ENCODE results near the gene ELOA. TPM values are rescaled to one million over a fixed set of nuclear protein-coding genes. Genes with fewer than 3 reads are reported as not detected.

The ELOA gene
- total and polyA plus RNA-seq, 2 of the 13 experiments (the other 11 are each of a cell fraction or from before 2014, with no cell fraction given) = 14.2 to 28.5 TPM

DNA sequence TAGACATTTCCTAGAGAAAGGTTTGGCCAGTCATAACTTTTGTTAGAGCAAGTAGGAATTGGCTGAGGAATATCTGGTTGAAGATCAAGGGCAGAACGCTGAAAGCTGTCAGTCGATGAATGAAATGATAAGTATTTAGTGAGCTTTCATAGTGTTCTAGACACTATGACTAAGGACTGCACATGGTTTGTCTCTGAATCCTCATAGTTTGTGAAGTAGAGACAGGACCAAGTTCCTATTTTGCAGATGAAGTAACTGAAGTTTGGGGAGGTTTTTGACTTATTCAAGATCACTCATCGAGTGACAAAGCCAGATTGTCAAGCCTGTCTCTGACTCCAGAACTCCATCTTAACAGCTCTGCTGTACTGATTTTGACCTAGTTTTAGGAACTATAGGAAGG is 4.7 kb downstream of the ELOA start:
- Histone ChIP-seq H3K9me3 (ENCODE audit: low read length) (no peaks in the 10 kb centered on the region), H3K4me1 (ENCODE audit: insufficient read depth, low read length) (peaks cover 40% of the 10 kb centered on the region), H3K27ac (ENCODE audit: extremely low read length, insufficient read depth, low read length) (no peak overlapping the region), H3K4me2 (ENCODE audit: low read depth, low read length) (no peak overlapping the region), H3K4me3 (replicated peaks in 1 of 3; ENCODE audit: insufficient read depth in 1 of 3, low read depth in 2 of 3, low read length in 3 of 3) (no peak overlapping the region), H4K20me1 (ENCODE audit: insufficient read depth, low read length) (peaks cover 8% of the 10 kb centered on the region), H3K9ac (ENCODE audit: insufficient read depth, low read depth, low read length) (no peak overlapping the region), H3K27me3 (ENCODE audit: control insufficient read depth in 1 of 2, insufficient read depth in 2 of 2, low read length in 2 of 2) (no peaks in the 10 kb centered on the region; a peak in 1 of 5 replicates), H3K36me3 (replicated peaks in 1 of 2; ENCODE audit: control insufficient read depth in 1 of 2, insufficient read depth in 2 of 2, low read length in 2 of 2) (peaks cover 17 to 48% of the 10 kb centered on the region in 2 experiments), H3K79me2 (ENCODE audit: insufficient read depth, low read length) (peaks cover 64% of the 10 kb centered on the region), H2AFZ (ENCODE audit: low read length) (no peak overlapping the region)
- TF ChIP-seq ARNT2 (CRISPR knock-in tag; IDR thresholded peaks at IDR 0.05; ENCODE audit: low read depth) (no peak), BORCS8-MEF2B (CRISPR knock-in tag; IDR thresholded peaks at IDR 0.05) (no peak)
- FAIRE-seq (no peak), ATAC-seq (no peak), DNase-seq (ENCODE audit: low spot score) (no peak)
- 86% methylated on average over 3 of the region's 3 CpGs for WGBS (ENCODE audit: low lambda C conversion rate)
- CTCF ChIA-PET (ENCODE audit: low intra/inter-chr PET ratio, low total read pairs) = no interaction called here
- intact Hi-C loops (cut with micrococcal nuclease; ENCODE audit: unreplicated experiment) (loop anchor here (10.0 kb wide), 1 partner anchor 193 kb away; the partner anchor contains the start of gene ID3), in situ Hi-C loops (cut with HindIII; ENCODE audit: extremely low pct_ligation_motif_present, low pct_unique_long_range_greater_than_20kb) (loop anchor here (5.0 kb wide), 1 partner anchor 56 kb away; the partner anchor contains the start of gene RPL11)
- no TSS peak for BruUV-seq (replicated peaks)
- POLR2A ChIA-PET = no interaction called here

DNA sequence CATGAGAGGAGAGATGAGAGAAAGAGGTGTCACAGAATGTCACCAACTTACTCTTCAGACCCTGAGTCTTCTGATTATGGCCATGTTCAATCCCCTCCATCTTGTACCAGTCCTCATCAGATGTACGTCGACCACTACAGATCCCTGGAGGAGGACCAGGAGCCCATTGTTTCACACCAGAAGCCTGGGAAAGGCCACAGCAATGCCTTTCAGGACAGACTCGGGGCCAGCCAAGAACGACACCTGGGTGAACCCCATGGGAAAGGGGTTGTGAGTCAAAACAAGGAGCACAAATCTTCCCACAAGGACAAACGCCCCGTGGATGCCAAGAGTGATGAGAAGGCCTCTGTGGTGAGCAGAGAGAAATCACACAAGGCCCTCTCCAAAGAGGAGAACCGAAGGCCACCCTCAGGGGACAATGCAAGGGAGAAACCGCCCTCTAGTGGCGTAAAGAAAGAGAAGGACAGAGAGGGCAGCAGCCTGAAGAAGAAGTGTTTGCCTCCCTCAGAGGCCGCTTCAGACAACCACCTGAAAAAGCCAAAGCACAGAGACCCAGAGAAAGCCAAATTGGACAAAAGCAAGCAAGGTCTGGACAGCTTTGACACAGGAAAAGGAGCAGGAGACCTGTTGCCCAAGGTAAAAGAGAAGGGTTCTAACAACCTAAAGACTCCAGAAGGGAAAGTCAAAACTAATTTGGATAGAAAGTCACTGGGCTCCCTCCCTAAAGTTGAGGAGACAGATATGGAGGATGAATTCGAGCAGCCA is 8.0 kb downstream of the ELOA start:
- intact Hi-C loops (cut with micrococcal nuclease; ENCODE audit: unreplicated experiment) = loop anchor here (5.0 kb wide), 1 partner anchor 59 kb away; the partner anchor contains the start of gene RPL11
- peak; percentile 67 for DNase-seq (ENCODE audit: low spot score)
- peak; percentile 59 for FAIRE-seq
- Histone ChIP-seq H3K27ac (ENCODE audit: extremely low read length, insufficient read depth, low read length) (no peak overlapping the region), H3K9ac (ENCODE audit: insufficient read depth, low read depth, low read length) (no peak overlapping the region), H3K27me3 (ENCODE audit: control insufficient read depth in 1 of 2, insufficient read depth in 2 of 2, low read length in 2 of 2) (no peaks in the 10 kb centered on the region), H3K36me3 (replicated peaks in 1 of 2; ENCODE audit: control insufficient read depth in 1 of 2, insufficient read depth in 2 of 2, low read length in 2 of 2) (peaks cover 39 to 77% of the 10 kb centered on the region in 2 experiments), H4K20me1 (ENCODE audit: insufficient read depth, low read length) (no peaks in the 10 kb centered on the region; the same call in 1 of the 2 replicates), H2AFZ (ENCODE audit: low read length) (no peak overlapping the region), H3K79me2 (ENCODE audit: insufficient read depth, low read length) (peaks cover 36% of the 10 kb centered on the region), H3K4me2 (ENCODE audit: low read depth, low read length) (no peak overlapping the region), H3K9me3 (ENCODE audit: low read length) (no peaks in the 10 kb centered on the region), H3K4me3 (replicated peaks in 1 of 3; ENCODE audit: insufficient read depth in 1 of 3, low read depth in 2 of 3, low read length in 3 of 3) (no peak overlapping the region), H3K4me1 (ENCODE audit: insufficient read depth, low read length) (peaks cover 28% of the 10 kb centered on the region)
- 48% methylated on average over 11 of the region's 11 CpGs for WGBS (ENCODE audit: low lambda C conversion rate)
- ChIA-PET CTCF (ENCODE audit: low intra/inter-chr PET ratio, low total read pairs) (interaction anchor here (0.6 to 1.2 kb wide), 2 partner anchors 34 to 60 kb away, joined by 3 to 5 read pairs; partner anchors contain the start of gene RPL11), POLR2A (interaction anchor here (1.0 kb wide), 1 partner anchor 60 kb away, joined by 3 read pairs; the partner anchor contains the start of gene RPL11)
- TSS peak; percentile 26 for BruUV-seq (replicated peaks)
- peak; percentile 97 for ATAC-seq
- in situ Hi-C loops (cut with HindIII; ENCODE audit: extremely low pct_ligation_motif_present, low pct_unique_long_range_greater_than_20kb) = no loop called here
- TF ChIP-seq, protein P1, sequence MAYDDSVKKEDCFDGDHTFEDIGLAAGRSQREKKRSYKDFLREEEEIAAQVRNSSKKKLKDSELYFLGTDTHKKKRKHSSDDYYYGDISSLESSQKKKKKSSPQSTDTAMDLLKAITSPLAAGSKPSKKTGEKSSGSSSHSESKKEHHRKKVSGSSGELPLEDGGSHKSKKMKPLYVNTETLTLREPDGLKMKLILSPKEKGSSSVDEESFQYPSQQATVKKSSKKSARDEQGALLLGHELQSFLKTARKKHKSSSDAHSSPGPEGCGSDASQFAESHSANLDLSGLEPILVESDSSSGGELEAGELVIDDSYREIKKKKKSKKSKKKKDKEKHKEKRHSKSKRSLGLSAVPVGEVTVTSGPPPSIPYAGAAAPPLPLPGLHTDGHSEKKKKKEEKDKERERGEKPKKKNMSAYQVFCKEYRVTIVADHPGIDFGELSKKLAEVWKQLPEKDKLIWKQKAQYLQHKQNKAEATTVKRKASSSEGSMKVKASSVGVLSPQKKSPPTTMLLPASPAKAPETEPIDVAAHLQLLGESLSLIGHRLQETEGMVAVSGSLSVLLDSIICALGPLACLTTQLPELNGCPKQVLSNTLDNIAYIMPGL (CRISPR knock-in tag; IDR thresholded peaks at IDR 0.05; ENCODE audit: borderline replicate concordance in 1 of 2, low read depth in 1 of 2) = 0 out of 4 replicates have a peak, but pooled peaks of 1 of the 2 experiments have one; percentile 22
- TF ChIP-seq, protein P2, sequence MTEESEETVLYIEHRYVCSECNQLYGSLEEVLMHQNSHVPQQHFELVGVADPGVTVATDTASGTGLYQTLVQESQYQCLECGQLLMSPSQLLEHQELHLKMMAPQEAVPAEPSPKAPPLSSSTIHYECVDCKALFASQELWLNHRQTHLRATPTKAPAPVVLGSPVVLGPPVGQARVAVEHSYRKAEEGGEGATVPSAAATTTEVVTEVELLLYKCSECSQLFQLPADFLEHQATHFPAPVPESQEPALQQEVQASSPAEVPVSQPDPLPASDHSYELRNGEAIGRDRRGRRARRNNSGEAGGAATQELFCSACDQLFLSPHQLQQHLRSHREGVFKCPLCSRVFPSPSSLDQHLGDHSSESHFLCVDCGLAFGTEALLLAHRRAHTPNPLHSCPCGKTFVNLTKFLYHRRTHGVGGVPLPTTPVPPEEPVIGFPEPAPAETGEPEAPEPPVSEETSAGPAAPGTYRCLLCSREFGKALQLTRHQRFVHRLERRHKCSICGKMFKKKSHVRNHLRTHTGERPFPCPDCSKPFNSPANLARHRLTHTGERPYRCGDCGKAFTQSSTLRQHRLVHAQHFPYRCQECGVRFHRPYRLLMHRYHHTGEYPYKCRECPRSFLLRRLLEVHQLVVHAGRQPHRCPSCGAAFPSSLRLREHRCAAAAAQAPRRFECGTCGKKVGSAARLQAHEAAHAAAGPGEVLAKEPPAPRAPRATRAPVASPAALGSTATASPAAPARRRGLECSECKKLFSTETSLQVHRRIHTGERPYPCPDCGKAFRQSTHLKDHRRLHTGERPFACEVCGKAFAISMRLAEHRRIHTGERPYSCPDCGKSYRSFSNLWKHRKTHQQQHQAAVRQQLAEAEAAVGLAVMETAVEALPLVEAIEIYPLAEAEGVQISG (CRISPR knock-in tag; IDR thresholded peaks at IDR 0.05) = peak; percentile 65
- TF ChIP-seq ZBTB7B (CRISPR knock-in tag; IDR thresholded peaks at IDR 0.05) (no peak), ZFP41 (CRISPR knock-in tag; IDR thresholded peaks at IDR 0.05; ENCODE audit: borderline replicate concordance) (no peak), JUNB (CRISPR knock-in tag; IDR thresholded peaks at IDR 0.05; ENCODE audit: borderline replicate concordance) (no peak), TEAD3 (CRISPR knock-in tag; optimal IDR thresholded peaks at IDR 0.05; ENCODE audit: borderline replicate concordance) (no peak), SYNCRIP (IDR thresholded peaks at IDR 0.05; ENCODE audit: insufficient read depth, low read depth, low read length) (no peak), FOSL1 (CRISPR knock-in tag; IDR thresholded peaks at IDR 0.05; ENCODE audit: borderline replicate concordance) (no peak)
- TF ChIP-seq, protein P3, sequence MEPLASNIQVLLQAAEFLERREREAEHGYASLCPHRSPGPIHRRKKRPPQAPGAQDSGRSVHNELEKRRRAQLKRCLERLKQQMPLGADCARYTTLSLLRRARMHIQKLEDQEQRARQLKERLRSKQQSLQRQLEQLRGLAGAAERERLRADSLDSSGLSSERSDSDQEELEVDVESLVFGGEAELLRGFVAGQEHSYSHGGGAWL (CRISPR knock-in tag; IDR thresholded peaks at IDR 0.05) = no peak
